ENCODE results near the gene PRKCA. TPM values are rescaled to one million over a fixed set of nuclear protein-coding genes. Genes with fewer than 3 reads are reported as not detected.
"Not testable (repeated sequence)": the region's sequence is repeated elsewhere in the genome, so short reads cannot be mapped to it uniquely, and the experiment has no call there.

The PRKCA gene
- total RNA-seq, 1 experiment from 2014 or later = 26.8 TPM

GRCh38 chr17:66350576-66350975 lies 48.2 kb downstream of the PRKCA start:
- DNase-seq (ENCODE audit: low read depth) = not testable (repeated sequence)

DNA sequence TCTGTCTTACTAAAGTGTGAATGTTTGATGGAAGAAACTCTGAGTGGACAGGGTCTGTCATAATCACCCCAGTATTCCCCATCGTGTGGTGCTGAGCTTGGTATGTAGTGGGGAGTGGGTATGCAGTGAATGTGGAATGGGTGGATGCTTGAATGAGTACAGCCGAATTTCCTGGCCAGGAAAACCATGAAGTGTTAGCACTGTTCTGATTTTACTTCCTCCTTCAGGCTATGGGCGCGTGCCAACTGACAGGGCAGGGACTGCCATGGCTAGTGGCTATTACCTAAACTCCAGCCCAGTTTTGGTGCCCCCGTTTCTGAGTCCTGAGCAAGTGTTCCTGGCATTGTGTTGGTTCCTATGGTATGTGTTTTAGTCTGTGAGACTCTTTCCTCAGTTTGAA lies 48.6 kb downstream of the PRKCA start:
- no peak for DNase-seq (ENCODE audit: low read depth)

DNA sequence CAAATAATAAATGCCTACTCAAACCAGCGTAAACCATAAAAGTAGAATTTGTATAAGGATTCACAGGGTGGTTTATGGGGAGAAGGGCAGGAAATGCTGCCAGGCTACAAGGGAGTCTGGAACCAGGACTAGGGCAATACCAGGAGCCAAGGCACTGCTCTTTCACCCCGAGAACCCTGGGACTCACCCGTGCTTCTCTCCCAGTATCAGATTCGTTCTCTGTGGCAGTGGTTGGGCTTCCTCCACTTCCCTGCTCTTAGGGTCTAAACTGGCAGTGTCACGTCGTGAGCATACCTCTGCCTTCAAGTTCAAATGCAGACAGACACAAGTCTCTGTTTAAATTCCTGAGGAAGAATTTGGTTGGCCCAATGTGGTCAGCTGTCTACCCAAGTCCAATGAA lies 49.3 kb downstream of the PRKCA start:
- DNase-seq (ENCODE audit: low read depth) = no peak

DNA sequence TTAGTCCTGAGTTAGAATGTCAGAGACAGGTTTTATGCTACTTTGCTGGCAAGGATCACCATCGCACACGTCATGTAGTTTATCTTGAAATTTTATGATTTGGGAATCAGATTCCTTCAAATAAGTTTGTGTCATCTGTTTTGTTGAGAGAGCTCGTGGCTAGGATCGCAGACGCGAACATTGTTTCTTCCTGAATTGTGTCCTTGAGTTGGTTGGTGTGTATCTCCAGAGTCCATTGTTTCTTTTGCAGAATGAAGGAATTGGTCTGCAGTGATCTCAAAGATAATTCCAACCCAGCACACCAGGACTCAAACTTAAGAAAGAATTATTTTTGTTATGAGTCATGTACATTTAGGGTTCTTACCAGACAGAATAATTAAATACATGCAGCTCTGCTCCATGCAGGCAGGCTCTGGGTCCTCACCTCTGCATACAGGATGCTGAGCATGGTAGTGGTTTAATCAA lies 51.6 kb downstream of the PRKCA start:
- peak; percentile 32 for DNase-seq (ENCODE audit: low read depth)

DNA sequence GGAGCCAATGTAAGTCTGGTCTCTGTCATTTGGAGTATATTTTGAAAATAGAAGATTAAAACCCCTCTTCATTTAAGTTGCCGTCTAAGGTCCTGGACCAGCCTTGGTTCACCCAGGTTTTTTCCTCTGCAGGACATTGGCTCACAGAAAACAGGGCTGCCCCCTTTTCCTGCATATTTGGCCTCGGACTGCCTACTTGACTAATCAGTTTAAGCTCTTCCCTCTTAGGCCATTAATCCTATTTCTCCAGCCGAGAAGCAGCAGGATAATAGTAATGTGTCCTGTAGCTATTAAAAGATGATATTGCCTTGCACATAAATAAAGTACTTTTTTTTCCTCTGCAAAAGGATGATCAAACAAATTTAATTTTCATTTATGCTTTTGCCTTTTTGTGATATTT lies 52.1 kb downstream of the PRKCA start:
- no peak for DNase-seq (ENCODE audit: low read depth)

GRCh38 chr17:66354981-66355380 lies 52.6 kb downstream of the PRKCA start:
- peak; percentile 22 for DNase-seq (ENCODE audit: low read depth)

DNA sequence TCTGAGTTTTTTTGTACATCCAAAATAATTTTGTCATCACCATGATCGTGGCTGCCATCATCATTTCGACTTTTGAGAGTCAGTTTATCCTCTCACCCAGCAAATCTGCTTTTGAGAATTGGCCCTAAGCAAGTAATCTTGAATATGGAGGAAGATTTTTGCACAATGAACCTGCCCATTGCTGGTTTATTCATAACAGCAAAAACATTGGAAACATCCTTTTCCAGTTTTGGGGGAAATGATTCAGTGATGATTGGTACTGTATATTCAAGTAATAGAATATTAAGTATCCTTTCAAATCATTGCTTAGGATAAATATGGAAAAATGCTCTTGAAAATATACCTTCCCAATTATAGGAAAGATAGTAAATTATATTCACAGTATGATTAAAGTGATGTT lies 53.1 kb downstream of the PRKCA start:
- DNase-seq (ENCODE audit: low read depth) = no peak

GRCh38 chr17:66357037-66357436 lies 54.6 kb downstream of the PRKCA start:
- peak; percentile 64 for DNase-seq (ENCODE audit: low read depth)

DNA sequence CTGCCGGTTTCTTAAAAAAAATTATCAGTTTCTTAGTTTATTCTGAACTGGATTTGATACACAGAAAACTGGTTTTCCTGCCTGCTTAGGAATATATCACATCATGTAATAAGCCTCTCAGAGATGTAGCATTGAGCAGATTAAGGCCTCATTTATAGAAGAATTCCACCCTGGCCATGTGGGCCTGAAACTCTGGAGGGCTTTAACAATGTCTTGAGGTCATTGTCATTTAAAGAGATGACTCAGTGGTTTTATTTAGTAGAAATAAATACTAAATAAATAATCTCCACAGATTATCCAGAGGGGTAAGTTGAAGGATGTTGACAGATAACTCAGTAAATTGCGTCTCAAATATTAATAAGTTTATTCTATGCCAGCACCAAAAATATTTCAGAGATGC lies 56.9 kb downstream of the PRKCA start:
- no peak for DNase-seq (ENCODE audit: low read depth)

DNA sequence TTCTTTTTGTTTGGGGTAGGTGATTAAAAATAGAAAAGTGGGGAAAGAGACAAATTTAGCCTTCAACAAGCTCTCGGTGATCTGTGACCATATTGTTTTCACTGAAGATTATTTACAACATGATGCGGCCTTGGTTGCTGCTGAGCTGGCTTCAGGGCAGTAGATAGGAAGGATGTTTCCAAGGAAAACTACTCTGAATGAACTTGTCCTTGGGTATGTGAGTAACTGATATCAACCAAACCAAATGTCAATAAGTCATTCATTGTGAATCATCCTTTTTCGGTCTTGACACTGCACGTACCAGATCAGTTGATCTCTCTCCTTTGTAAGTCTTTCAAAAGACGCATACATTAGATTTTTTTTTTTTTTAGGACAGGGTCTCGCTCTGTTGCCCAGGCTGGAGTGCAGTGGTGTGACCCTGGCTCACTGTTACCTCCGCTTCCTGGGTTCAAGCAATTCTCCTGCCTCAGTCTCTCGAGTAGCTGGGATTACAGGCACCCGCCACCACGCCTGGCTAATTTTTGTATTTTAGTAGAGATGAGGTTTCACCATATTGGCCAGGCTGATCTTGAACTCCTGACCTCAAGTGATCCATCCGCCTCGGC lies 58.6 kb downstream of the PRKCA start:
- not testable (repeated sequence) for DNase-seq (ENCODE audit: low read depth)

DNA sequence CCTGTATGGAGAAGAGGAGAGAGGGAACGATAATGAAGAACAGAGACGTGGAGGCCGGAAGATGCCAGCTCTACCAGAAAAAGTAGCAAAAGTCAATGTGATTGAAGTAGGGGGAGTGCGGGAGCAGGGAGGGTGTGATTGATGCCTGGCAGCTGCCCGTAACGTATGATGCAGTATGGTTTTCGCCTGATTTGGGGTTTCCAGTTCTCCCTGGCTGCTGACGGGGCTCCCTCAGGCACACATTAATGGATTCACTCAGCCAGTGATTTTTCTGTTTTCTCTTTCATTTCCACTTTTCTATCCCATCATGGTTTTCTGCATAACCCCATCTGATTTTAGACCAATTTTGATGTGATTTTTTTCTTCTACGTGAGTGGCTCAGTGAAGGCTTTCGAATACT lies 62.1 kb downstream of the PRKCA start:
- no peak for DNase-seq (ENCODE audit: low read depth)

DNA sequence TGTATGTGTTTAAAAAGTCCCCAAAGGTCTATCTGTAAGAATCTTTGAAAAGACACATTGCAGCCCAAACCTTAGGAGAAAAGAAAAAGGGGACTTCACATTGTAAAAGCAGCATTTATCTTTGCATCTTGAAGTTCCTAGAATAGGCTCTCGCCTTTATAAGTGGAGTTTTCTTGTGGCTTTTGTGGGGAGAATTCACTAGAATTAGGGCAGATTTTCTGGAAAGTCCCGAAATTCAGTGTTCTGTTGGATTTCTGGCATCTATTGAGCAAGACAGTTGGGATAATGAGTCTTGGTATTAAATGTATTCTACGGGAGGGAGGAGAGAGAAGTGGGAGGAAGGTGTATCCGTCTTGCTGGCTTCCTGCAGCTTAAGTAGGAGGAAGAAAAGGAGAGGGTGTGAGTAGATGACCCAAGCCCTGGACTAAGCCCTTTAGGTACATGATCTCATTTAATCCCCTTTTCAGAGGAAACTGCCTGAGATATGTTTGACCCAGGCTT lies 62.6 kb downstream of the PRKCA start:
- DNase-seq (ENCODE audit: low read depth) = no peak

- no peak for DNase-seq (ENCODE audit: low read depth)
Measured at GRCh38 chr17:66365903-66366302, 63.5 kb downstream of the PRKCA start.

DNA sequence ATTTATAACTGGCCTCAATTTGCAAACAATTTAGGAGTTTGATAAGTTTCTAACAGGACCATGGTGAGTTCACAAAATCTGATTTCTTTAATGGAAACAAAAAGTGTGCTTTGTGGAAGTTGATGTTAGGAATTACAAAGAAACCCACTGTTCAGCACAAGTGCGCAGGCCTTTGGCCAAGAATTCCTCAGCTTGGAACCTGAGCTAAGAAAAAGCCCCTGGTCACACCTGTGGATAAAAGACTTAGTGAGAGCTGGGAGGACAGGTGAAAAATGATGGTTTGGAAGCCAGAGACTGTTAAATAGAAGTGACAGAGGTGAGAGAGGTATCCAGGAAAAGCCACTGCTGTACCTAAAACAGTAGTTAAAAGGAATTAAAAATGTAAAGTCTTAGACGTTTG lies 64.7 kb downstream of the PRKCA start:
- no peak for DNase-seq (ENCODE audit: low read depth)

GRCh38 chr17:66369830-66370229 lies 67.4 kb downstream of the PRKCA start:
- no peak for DNase-seq (ENCODE audit: low read depth)

DNA sequence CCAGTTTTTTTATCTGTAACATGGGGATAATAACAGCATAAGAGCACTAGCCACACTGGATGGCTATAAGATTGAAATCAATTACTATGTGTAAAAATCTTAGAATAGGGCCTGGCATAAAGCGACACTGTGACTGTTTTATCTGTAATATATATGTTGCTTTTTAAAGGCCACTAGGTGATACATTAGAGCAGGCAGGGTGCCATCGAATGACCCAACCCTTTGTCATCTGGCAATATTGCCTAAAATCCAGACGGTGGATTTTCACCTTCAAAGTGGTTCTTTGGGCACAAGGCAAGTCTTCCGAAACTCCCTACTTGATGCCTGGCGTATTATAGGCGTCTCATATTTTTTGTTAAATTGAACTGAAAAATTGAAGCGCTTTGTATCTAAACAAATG lies 69.1 kb downstream of the PRKCA start:
- no peak for DNase-seq (ENCODE audit: low read depth)

- no peak for DNase-seq (ENCODE audit: low read depth)
Measured at GRCh38 chr17:66372182-66372581, 69.8 kb downstream of the PRKCA start.

DNA sequence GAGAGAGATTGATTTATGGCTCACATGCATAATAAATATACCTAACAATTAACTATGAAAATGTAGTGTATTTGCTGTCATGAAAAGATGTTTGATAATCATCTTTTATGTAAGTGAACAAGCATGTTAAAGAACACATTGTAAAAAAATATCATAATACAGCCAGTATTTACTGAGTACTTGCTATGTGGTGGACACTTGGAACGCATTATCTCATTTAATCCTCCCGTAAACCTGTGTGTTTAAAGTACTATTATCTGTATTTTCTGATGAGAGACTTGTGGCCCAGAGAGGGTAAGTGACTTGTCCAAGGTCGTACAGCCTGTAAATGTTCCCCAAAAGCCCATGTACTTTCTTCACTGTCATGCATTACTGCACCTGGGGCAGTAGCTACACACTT lies 70.7 kb downstream of the PRKCA start:
- DNase-seq (ENCODE audit: low read depth) = no peak

- no peak for DNase-seq (ENCODE audit: low read depth)
Measured at GRCh38 chr17:66373944-66374817, 71.8 kb downstream of the PRKCA start.

GRCh38 chr17:66375121-66375520 lies 72.7 kb downstream of the PRKCA start:
- DNase-seq (ENCODE audit: low read depth) = no peak

GRCh38 chr17:66378296-66378695 lies 75.9 kb downstream of the PRKCA start:
- DNase-seq (ENCODE audit: low read depth) = peak; percentile 31

- no peak for DNase-seq (ENCODE audit: low read depth)
Measured at GRCh38 chr17:66379544-66379943, 77.1 kb downstream of the PRKCA start.

DNA sequence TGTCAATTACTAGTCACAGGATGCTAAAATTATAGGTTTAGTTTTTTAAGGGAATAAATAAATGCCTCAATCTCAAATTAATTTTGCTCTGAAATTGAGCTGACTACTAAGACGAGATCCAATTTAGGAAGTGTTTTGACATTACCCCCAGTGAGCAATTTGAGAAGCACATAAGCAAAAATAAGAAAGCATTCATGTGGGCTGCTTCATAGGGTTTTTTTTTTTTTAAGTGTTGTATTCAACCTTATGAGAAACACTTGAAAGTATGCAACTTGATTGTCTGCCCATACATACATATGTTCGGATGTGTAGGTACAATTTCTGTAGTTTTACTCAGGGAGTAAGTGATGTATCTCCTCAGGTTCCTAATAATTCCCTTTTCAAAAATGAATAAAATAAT lies 77.6 kb downstream of the PRKCA start:
- DNase-seq (ENCODE audit: low read depth) = no peak

All from LHCN-M2 (cell line).